AG04449 (cell line): ENCODE data around the gene FAM47C.
"Not testable (repeated sequence)": the region's sequence is repeated elsewhere in the genome, so short reads cannot be mapped to it uniquely, and the experiment has no call there.

Experiments
- CTCF ChIA-PET: fragments of 350-600 bp; formaldehyde crosslinking; extraction: SDS; loops from one replicate; lab custom pipeline; 2021; ENCODE audit warnings: antibody characterized with exemption; lab: Yijun Ruan, JAX
- POLR2A ChIA-PET: fragments of 400-600, 350-600 bp; formaldehyde crosslinking; extraction: SDS; loops from one replicate; lab custom pipeline; 2020; ENCODE audit warnings: antibody characterized with exemption, inconsistent platforms; lab: Yijun Ruan, JAX
- DNase-seq: peaks from one replicate; pipeline ENCODE4 v3.0.0-alpha.2; 2010; ENCODE audit warnings: low read depth, low spot score
- H3K4me3 ChIP-seq: 2 replicates; pipeline ENCODE4 v1.5.1; 2011; ENCODE audit warnings: low read depth, mild to moderate bottlenecking, control low read depth, low read length
- CTCF ChIP-seq: IDR thresholded peaks from one replicate; pipeline ENCODE4 v1.5.1; 2011; ENCODE audit warnings: mild to moderate bottlenecking, moderate library complexity, low read length, control low read depth, inconsistent platforms; ENCODE audit not compliant: insufficient read depth; ENCODE audit errors: missing control alignments

Gene FAM47C

GRCh38 chrX:36983831-36984230 is 24.3 kb upstream of the FAM47C start:
- TF ChIP-seq CTCF: no peak
- no peak for DNase-seq
- no peak overlapping the region for H3K4me3 ChIP-seq
- CTCF ChIA-PET: no interaction called here
- POLR2A ChIA-PET: no interaction called here

GRCh38 chrX:36985416-36986209 is 22.6 kb upstream of the FAM47C start:
- H3K4me3 ChIP-seq, POLR2A ChIA-PET, DNase-seq, CTCF ChIA-PET: not testable (repeated sequence)

GRCh38 chrX:36986231-36986630 is 21.9 kb upstream of the FAM47C start:
- CTCF ChIA-PET: no interaction called here
- no peak overlapping the region for H3K4me3 ChIP-seq
- TF ChIP-seq CTCF: no peak
- POLR2A ChIA-PET: no interaction called here
- DNase-seq: no peak

- DNase-seq, CTCF ChIA-PET, H3K4me3 ChIP-seq, POLR2A ChIA-PET: not testable (repeated sequence)
Observed at GRCh38 chrX:36987212-36987611, 21.0 kb upstream of the FAM47C start.

- DNase-seq: no peak
- CTCF ChIA-PET: no interaction called here
- no peak for TF ChIP-seq CTCF
- no peak overlapping the region for H3K4me3 ChIP-seq
- POLR2A ChIA-PET: no interaction called here
Observed at GRCh38 chrX:37000140-37000539, 8.0 kb upstream of the FAM47C start.

- CTCF ChIA-PET: no interaction called here
- POLR2A ChIA-PET: no interaction called here
- no peak for DNase-seq
- no peak for TF ChIP-seq CTCF
- no peak overlapping the region for H3K4me3 ChIP-seq
Observed at GRCh38 chrX:37010496-37010895, 2.3 kb downstream of the FAM47C start.

- DNase-seq, POLR2A ChIA-PET, H3K4me3 ChIP-seq, CTCF ChIA-PET: not testable (repeated sequence)
Observed at GRCh38 chrX:37034260-37034659, 26.1 kb downstream of the FAM47C start.

GRCh38 chrX:37036674-37037220 is 28.6 kb downstream of the FAM47C start:
- CTCF ChIA-PET: not testable (repeated sequence)

GRCh38 chrX:37038814-37039213 is 30.6 kb downstream of the FAM47C start:
- H3K4me3 ChIP-seq, DNase-seq, CTCF ChIA-PET, POLR2A ChIA-PET: not testable (repeated sequence)

More at GRCh38 chrX:37036674-37037220, 28.6 kb downstream of the FAM47C start:
- H3K4me3 ChIP-seq, DNase-seq, POLR2A ChIA-PET: not testable (repeated sequence)

- CTCF ChIA-PET, POLR2A ChIA-PET, DNase-seq: not testable (repeated sequence)
Observed at GRCh38 chrX:37042956-37043885, 35.1 kb downstream of the FAM47C start.

More at GRCh38 chrX:37042956-37043885, 35.1 kb downstream of the FAM47C start:
- H3K4me3 ChIP-seq: not testable (repeated sequence)
